IPS-NIHi7 (cell line): ENCODE results near the gene NOP56.
"Not testable (repeated sequence)": the region's sequence is repeated elsewhere in the genome, so short reads cannot be mapped to it uniquely, and the experiment has no call there.

Experiments used
- DNase-seq: peaks from one replicate; pipeline ENCODE4 v3.0.0; 2012; ENCODE audit warnings: mixed read lengths; ENCODE audit errors: extremely low spot score

The NOP56 gene

DNA sequence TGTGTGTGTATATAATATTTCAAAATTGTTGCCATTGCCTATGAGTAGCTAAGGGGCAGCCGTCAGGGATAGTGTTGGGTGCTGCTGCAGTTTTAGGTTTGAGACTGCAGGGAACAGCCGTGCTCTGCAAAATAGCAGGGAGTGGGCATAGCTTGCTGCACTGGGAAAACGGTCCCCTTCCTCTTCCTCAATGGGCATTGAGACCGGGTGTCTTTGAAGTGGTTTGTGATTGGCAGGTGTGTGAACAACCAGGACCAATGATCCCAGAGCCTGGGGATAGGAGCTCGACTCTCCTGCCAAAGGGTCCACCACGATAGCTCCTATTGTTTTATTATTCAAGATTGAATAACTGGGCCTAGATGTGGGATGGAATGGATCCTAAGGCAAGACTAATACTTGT is 35.1 kb downstream of the NOP56 start:
- no peak for DNase-seq

DNA sequence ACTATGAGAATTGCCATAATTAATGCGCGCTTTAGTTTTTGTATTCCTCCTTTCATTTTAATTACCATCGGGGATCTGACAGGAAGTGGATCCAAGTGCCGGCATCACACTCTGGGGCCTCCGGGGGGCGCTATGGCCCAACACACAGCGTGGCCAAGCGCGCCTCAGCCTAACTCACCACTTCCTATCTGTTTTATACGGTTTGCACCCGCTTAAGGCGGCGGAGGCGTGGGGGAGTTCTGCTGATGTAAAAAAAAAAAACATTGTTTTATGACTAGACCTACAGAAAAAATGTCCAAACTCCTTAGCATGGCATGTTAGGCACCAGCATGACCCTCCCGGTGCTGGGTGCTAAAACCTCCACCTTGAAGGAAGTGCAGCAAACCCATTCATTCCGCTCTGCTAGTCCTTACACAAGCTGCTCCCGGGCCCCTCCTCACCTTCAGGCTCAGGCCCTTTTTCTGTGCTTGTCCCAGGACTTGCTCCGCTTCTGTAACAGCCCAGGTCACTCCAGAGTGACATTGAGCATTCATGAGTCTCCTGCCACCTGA is 35.7 kb downstream of the NOP56 start:
- peak; percentile 77 for DNase-seq

DNA sequence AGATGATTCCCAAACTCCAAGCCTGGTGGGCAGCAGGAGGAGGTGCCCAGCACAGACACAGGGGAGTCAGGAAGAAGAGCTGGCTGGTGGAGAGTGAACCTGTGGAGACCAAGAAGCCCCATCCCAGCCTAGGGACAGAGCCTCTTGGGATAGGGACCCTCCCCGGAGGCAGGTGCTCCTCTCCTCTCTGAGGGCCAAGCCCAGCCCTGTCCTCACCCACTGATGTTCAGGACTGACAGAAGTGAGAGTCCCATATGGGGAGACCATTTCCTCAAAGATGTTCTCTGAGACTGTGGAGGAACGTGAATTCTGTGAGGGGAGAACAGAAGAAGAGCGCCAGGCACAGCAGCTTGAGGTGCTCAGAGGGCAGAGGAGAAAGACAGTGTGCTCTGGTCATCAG is 37.8 kb downstream of the NOP56 start:
- no peak for DNase-seq

DNA sequence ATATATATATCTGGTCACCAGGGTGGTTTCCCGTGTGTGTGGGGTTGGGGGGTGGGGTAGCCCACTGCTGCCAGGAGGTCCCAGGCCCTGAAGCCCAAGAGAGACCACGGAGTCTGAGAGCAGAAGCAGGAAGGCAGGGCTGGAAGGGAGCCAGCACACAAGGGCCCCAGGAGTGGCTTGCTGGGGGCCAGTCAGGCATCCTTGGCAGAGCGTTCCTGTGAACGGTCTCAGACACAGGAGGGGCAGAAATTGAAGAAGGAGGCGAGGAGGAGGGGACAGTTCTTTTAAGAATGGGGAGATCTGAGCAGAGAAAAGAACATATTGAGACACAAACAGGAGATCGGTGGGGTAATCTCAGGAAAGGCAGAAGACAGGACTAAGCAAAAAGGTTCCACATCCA is 38.3 kb downstream of the NOP56 start:
- DNase-seq: no peak

DNA sequence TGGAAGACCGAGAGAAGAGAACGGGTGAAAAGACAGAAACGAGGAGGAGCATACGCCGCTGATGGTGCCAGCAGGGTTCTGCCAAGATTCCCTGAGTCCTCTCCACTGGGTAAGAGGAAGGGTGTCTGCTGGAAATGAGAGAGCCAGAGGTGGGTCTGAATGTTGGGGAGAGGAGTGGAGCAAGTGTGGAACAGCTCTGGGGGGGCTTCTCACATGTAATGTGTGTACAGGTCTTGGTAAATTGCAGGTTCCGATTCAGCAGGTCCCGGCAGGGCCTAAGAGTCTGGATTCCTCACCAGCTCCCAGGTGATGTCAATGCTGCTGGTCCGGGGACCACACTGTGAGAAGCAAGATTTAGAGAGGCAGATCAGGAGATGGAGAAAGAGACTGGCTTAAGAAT is 38.7 kb downstream of the NOP56 start:
- DNase-seq: no peak

DNA sequence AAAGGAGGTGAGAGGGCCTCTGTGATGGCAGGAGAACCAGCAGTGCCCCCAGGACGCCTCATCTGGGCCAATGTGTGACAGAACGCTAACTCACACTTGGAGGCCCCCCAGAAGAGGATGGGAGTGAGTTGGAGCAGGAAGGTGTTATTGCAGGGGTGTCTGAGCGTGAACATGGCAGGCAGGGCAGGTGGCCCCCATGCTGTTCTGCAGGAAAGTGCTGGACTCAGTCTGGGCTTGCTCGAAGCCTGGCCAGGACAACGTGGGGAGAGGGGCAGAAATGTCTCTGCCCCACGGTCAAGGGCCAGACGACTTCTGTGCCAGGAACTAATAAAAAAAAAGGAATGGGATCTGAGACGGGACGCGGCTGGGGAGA is 39.2 kb downstream of the NOP56 start:
- no peak for DNase-seq

DNA sequence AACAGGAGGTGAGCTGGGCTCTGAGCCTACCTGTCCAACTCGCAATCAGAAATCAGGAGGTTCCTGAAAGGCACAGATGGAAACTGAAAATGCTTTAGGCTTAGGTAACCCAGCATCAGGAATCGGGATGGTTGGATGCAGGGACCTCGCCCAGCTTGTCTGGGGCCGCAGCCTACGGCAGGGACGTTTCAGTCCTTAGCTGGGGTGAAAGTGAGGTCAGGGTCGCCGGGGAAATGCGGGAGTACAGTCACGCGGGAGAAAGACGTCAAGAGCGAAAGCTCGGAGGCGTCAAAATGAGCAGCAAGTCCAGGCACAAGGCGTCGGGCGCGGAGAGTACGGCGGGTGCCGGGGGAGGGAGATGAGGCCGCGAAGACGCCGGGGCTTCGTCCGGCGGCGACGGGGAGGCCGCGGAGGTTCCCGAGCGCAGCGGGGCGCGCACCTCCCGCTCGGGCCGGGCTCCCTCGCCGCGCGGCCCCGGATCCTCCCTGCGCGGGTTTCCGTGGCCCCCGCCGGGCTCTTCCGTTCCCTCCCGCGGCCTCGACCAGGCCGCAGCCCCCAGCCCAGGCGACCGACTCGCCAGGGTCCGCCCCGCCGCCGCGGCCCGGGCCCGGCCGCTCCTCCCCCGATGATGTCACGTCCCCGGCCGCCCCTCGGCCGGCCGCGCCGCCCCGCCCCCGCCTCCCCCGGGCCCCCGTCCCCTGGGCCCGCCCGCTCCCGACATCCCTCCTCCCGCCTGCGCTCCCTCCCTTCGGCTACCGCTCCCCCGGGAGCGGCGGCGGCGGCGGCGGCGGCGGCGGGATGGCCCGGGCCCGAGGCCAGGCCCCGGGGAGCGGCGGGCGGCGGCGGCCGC is 39.8 kb downstream of the NOP56 start, which contains the start of gene EBF4:
Gene EBF4 (plus strand): TSS at position 745 of the 850 bp plus-strand sequence. CDS start 866 bp downstream, outside the sequence.
- peak; percentile 88 for DNase-seq

DNA sequence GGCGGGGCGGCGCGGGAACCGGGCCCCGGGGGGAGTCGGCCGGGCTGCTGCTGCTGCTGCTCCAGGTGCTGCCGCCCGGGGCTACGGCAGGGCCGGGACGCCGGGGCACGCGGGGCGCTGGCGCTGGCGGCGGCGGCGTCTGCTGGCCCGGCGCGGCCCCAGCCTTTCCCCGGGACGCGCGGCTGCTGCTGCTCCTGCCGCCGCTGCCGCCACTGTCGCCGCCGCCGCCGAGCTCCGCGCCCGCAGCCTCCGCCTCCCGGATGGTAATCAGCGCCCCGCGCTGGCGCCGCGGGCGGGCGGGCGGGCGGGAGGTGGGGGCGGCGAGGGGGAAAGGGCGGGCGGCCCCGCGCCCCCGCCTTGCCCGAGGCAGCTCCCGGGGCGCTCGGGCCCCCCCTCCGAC is 40.5 kb downstream of the NOP56 start:
- no peak for DNase-seq

DNA sequence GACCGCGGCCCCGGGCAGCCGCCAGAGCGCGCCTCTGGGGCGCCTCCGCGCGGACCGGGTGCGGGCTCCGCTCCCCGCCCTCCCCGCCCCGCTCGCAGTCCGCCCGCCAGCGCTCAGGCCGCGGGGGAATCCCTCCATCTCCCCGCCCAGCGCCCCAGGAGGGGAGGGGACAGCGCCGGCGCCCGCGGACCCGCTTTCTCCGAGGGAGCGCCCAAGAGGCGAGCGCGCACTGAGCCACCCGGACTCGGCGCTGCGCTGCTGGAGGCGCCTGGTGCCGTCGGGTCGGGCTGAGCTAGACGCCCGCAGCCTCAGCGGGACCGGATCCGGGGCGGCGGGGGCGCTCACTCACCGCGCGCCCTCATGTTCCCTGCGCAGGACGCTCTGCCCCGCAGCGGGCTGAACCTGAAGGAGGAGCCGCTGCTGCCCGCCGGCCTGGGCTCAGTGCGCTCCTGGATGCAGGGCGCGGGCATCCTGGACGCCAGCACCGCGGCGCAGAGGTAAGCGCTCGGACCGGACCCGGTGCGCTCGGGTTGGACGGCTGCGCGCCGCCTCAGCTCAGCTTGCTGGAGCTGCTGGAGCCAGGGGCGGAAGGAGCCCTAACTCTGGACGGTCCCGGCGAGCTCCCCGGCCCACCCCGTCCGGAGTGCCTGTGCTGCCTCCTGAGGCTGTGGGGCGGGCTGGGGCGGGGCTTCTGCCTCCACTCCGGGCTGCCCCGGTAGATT is 41.0 kb downstream of the NOP56 start:
- DNase-seq: peak; percentile 51

DNA sequence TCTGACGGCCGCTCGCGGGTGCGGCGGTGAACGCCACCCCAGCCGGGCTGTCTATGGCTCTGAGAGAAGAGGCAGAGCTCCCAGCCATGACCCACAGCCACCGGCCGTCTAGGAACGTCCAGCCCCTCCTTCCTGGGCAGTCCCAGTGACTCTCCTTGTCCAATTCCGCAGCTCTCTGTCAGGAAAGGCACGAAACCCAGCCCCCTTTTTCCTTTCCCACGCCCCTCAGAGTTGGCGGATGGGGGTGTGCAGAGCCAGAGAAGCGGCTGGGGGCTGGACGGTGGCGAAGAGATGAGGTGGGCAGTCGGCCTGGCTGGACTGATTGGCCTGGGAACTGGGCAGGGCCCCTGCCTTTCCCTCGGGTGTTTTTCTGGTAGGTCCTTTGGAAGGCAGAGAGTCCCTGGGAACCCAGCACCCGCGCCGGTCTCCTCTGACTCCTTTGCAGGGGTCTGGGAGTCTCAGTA is 41.6 kb downstream of the NOP56 start:
- no peak for DNase-seq

DNA sequence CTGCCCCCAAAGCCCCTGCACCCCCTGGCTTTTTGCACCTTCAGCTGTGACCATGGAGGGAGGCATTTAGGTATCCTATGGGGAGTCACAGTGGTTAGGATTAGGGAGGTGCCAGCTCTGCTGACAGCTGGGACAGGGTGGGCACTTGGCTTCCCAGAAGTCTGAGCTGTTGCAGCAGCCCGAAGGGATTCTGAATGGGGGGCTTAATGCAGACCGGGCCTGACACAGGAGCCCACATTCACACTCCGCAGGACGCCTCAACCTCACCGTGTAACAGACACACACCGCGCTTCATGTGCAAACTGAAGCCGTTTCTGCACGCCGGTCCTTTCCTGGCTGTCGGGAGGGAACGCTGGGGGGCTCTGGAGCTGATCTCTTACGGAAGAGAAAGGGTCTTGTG is 42.1 kb downstream of the NOP56 start:
- no peak for DNase-seq

DNA sequence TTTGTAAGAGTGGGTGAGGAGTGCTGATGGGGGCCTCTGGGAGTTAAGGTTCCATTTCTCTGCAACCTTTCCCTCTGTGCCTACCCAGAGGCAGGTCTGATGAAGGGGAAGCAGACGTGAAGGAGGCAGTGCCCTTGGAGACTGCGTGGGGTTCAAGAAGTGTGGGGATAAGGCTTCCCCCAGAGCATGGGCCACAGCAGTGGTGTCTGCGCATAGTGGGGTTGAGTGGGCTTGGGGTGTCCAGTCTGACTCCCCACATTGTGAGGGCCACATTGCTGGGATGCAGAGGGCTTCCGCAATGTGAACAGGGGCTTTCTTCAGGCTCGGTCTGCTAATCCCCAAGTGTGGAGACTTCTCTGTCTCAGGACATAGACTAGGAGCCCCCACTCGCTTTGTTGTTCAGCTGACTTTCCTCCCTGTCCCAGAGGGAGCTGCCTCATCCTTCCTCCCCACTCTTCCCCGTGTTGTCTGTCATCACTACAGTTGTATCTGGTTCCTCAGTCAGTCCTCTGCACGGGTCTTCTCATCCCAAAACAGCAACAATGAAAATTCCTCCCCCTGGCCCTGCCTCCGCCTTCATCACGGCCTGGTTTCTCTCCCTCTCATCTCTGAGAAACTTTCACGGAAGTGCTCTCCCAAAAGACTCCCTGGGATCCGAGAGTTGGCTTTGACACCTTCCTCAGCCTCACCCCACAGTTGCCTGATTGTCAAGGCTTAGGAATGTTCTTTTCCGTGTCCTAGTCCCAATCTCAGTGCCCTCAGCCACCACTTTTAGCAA is 43.0 kb downstream of the NOP56 start:
- DNase-seq: no peak

DNA sequence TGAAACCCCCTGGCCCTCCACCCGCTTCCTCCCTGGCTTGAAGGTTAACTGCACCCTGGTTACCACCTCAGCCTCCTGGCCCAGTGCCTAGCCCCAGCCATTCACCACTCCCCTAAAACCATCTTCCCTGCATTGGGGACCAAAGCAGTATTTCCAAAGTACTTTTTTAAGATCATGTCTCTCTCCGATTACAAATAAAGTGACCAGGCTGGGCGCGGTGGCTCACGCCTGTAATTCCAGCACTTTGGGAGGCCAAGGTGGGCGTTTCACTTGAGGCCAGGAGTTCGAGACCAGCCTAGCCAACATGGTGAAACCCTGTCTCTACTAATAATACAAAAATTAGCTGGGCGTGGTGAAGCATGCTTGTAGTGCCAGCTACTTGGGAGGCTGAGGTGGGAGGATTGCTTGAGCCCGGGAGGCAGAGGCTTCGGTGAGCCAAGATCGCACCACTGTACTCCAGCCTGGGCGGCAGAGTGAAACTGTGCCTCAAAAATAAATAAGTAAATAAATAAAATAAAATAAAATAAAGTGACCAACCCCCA is 43.6 kb downstream of the NOP56 start:
- not testable (repeated sequence) for DNase-seq

DNA sequence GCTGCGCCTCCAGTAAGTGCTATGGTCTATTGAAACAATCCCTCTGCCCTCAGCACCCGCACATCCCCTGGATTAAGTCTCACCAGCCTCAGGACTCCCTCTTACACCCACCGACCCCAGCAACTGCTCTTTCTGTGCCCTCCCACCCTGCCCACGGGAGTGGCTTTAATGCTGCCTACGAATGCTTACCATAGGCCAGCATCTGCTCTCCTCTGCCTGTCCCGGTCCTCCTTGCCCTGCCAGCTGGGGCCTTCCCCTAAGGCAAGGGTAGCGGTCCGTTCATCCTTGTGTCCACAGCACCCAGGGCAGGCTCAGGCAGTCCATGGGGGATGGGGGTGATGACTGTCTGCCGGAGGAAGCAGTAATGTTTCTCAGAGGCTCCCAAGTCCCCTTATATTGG is 44.2 kb downstream of the NOP56 start:
- DNase-seq: no peak

DNA sequence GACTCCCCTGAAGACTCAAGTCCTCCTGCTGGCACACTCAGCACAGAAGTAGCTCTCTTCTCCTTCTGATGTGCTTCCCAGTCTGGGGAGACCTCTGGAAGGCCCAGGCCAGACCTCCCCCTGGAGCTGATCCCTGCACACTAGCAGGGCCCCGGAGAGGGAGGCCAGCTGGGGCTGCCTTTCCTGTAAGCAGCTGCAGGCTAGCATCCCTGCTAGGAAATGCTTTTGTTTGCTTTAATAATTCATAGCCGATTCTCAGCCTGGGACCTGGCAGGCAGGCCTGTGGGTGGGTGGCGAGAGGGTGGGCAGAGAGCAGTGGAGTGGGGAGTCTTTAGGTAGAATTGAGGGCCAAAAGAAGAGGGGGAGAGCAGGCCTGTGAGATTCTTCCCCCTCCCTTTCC is 45.3 kb downstream of the NOP56 start:
- DNase-seq: no peak

DNA sequence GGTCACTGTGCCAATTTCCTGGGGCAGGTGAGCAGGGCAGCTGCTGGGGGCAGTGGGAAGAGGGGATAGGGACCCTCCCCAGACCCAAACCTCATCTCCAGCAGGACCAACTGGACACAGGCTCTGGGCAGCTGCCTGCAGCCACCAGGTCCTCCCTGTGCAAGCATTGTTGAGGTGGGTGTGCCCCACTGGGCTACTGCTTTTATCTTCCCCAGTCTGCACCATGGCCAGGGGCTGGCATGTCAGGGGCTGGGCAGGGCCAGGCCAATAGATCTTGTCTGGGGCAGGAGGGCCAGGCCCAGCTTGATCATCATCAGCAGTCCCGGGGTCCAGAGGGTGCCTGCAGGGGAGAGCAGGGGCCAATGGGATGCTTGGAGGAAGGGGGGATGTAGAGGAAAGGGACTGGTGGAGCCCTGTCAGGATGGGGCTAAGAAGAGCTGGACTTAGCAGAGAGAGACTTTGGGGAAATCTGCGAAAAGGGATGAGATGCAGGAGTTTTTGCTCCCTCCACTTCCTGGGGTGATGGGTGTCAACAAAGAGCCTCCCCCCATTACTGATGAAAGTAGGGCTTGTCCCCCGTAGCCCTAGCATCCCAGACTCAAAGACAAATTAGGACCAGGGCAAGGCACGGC is 45.9 kb downstream of the NOP56 start:
- DNase-seq: no peak

DNA sequence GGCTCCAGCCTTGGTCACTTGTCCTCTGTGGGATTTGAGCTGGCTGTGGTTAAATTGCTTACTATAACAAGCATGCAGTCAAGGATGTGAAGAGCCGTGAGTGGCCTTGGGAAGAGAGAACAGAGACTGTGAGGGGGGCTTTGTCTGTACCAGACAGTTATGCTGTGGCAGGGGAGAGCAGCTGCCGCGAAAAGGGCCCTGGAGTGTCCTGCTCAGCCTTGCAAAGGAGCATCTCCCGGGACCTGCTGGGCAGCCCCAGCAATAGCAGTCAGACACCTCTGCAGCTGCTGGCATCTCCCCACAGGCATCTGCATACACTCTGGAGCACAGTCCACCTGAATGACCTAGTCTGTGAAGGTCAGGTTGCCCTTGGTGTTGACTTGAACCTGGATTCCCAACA is 46.5 kb downstream of the NOP56 start:
- DNase-seq: no peak

DNA sequence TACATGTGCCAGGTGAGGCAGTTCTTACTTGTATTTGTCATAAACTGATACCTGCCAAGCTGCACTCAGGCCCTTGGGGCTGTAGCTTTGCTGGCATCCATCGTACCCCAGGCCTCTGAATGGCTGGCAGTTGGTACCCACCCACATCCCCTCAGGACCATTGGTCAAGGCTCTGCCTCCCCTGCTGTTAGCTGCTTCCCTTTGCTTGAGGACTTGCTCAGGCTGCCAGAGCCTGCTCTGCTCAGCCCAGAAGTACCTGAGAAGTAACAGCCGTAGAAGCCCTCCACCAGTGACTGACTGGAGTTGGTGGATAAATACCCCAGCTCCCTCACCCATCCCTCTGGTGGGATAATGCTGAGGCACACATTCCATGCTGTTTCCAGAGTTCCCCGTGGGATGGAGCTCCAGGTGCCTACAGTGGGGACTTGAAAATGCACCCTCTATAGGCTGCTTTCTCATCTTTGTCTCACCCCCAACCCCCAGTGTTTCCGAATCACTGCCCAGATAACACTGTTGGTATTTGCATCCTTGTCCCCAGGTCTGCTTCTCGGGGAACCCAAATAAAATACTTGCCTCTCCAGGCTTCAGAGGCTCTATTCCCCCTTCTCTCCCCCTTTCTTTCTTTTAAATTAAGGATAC is 47.5 kb downstream of the NOP56 start:
- no peak for DNase-seq

DNA sequence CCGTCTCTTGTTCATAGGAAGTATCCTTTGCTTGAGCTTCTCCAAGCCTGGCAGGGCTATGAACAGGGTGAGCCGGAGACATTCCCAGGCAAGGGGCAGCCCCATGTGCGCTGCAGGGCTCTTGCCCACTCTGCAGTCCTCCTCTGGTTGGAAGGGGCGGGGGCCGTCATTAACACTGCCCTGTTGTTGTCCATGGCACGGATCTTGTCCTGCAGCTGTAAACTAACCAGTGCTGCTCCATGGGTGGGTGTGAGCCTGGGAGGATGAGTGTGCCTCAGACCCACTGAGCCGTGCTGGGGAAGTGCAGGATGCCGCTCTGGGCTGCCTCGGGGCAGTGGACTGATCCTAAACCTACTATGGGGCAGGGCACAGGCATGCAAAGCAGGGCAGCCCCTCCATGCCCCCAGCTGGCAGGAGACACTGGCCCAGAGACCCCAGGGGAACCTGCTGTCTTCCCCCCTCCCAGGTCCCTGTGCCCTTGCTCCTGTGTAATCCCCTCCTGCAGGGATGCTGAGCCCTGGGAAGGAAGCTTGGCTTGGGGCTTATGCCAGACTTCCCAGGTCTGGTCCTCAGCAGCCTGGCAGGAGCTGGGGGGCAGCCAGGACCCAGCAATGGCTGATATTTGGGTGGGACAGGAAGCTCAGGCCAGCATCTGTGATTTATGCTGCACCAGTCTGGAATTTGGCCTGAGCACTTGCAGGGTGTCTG is 48.6 kb downstream of the NOP56 start:
- no peak for DNase-seq

DNA sequence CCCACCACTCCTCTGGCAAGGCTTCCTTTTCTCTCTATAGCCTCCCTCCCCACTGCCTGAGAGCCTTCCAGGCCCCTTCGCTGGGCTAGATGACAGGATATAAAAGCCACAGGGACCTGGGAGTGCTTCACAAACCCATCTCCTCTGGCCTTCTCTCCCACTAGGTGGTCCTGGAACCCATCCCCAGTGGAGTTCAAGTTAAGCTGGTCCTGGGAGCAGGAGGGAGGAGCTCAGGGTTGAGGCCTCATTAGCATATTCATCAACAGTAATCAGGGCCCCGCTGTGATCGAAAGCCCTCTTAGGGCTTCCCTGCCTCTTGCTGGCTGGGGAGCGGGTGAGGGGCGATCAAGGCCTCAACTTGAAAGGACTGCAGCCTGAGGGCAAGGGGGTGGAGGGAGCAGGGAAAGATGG is 49.2 kb downstream of the NOP56 start:
- peak; percentile 77 for DNase-seq
